Body of pancreas (tissue), 4 donors: ENCODE data around the gene CPNE5. TPM values are rescaled to one million over a fixed set of nuclear protein-coding genes. Genes with fewer than 3 reads are reported as not detected.

Experiments used
- ATAC-seq: fragments of 150-250 bp; one replicate; pipeline ENCODE4 v1.9.1; 2016
- DNase-seq, 4 donors: peaks; one replicate each; pipeline ENCODE4 v3.0.0-alpha.2; 2019
- H3K27ac ChIP-seq, 4 donors: fragments of 200-600 bp; sonication (generic); 1 replicate in 3 of 4; 2 replicates in 1 of 4; pipeline versions ENCODE4 v1.5.1 to v1.6.1; 2016 to 2019; ENCODE audit warnings: mild to moderate bottlenecking in 1 of 4, mixed read lengths in 1 of 4, moderate library complexity in 1 of 4
- H3K27me3 ChIP-seq, 2 donors: fragments of 200-600 bp; sonication (generic); one replicate each; pipeline ENCODE4 v1.6.0; 2016; ENCODE audit warnings: mild to moderate bottlenecking in 1 of 2
- H3K36me3 ChIP-seq, 2 donors: fragments of 200-600 bp; sonication (generic); replicated peaks in 1 of 2; 2 replicates each; pipeline ENCODE4 v1.5.1; 2016; ENCODE audit warnings: low read depth in 2 of 2; ENCODE audit not compliant: insufficient read depth in 1 of 2
- H3K4me1 ChIP-seq: fragments of 200-600 bp; sonication (generic); one replicate; pipeline ENCODE4 v1.6.0; 2016
- H3K4me3 ChIP-seq, 2 donors: fragments of 200-600 bp; sonication (generic); 1 replicate in 1 of 2; 2 replicates in 1 of 2; pipeline ENCODE4 v1.5.1; 2016 to 2019
- H3K9me3 ChIP-seq, 3 donors: fragments of 200-600 bp; sonication (generic); 1 replicate in 2 of 3; 2 replicates in 1 of 3; pipeline ENCODE4 v1.5.1; 2016
- CTCF ChIP-seq, 7 experiments: fragments of 450-650 bp in 4 of 7; fragments of 200-600 bp in 3 of 7; sonication (generic) in 3 of 7; IDR thresholded peaks; one replicate each; pipeline ENCODE4 v1.5.1; 2016 to 2019; ENCODE audit warnings: antibody characterized with exemption in 7 of 7
- POLR2A ChIP-seq, 3 donors: fragments of 450-650 bp; IDR thresholded peaks; one replicate each; pipeline ENCODE4 v1.6.1; 2016; ENCODE audit warnings: antibody characterized with exemption in 3 of 3, mild to moderate bottlenecking in 2 of 3
- WGBS, 2 donors: methylation state at CpG; one replicate each; pipeline ENCODE4 v1.1.5; 2017; 5-methylcytosine and 5-hydroxymethylcytosine counted together
- intact Hi-C: fragments of 100-400 bp; cut with DNase I; formaldehyde crosslinking; loops from one replicate; pipeline ENCODE4 v1.15.1; 2023
- total RNA-seq, 2 donors: library from RNA; depleted of rRNA; stranded (reverse); fragments of >200 nt; gene quantifications; one replicate each; pipeline ENCODE4 v1.1.0, GENCODE V29; 2016

The CPNE5 gene
- total RNA-seq, 2 donors from 2014 or later = 0.78 TPM; not detected in 1

- Histone ChIP-seq H3K27ac (peak overlapping the region in 1 of 4 donors; percentile 95), H3K36me3 (no peaks in the 10 kb centered on the region), H3K27me3 (no peaks in the 10 kb centered on the region), H3K4me1 (peaks cover 13% of the 10 kb centered on the region), H3K4me3 (no peak overlapping the region), H3K9me3 (no peaks in the 10 kb centered on the region)
- intact Hi-C loops = no loop called here
- ATAC-seq (no peak), DNase-seq (no peak)
- 87 to 92% methylated on average over 1 of the region's 1 CpG for WGBS, 2 donors
- no peak for TF ChIP-seq POLR2A (IDR thresholded peaks at IDR 0.05)
- no peak for TF ChIP-seq CTCF (IDR thresholded peaks at IDR 0.05)
These were observed 33.9 kb upstream of the CPNE5 start for GRCh38 chr6:36873115-36873514.

GRCh38 chr6:36871686-36872085 lies 32.4 kb upstream of the CPNE5 start:
- intact Hi-C loops = no loop called here
- Histone ChIP-seq H3K4me3 (no peak overlapping the region), H3K9me3 (no peaks in the 10 kb centered on the region), H3K36me3 (no peaks in the 10 kb centered on the region), H3K27me3 (no peaks in the 10 kb centered on the region), H3K27ac (no peak overlapping the region), H3K4me1 (peaks cover 13% of the 10 kb centered on the region)
- TF ChIP-seq POLR2A (IDR thresholded peaks at IDR 0.05) = no peak
- TF ChIP-seq CTCF (IDR thresholded peaks at IDR 0.05) = no peak
- DNase-seq = no peak
- 46 to 76% methylated on average over 3 of the region's 3 CpGs for WGBS, 2 donors
- ATAC-seq = no peak

- DNase-seq = no peak
- H3K9me3 ChIP-seq = no peaks in the 10 kb centered on the region
- no peaks in the 10 kb centered on the region for H3K27me3 ChIP-seq
- peaks cover 8% of the 10 kb centered on the region for H3K4me1 ChIP-seq
- no peak for ATAC-seq
- no peak overlapping the region for H3K4me3 ChIP-seq
- TF ChIP-seq CTCF (IDR thresholded peaks at IDR 0.05) (no peak), POLR2A (IDR thresholded peaks at IDR 0.05) (no peak)
- no peaks in the 10 kb centered on the region for H3K36me3 ChIP-seq
- no peak overlapping the region for H3K27ac ChIP-seq
- intact Hi-C loops = no loop called here
- 61 to 74% methylated on average over 4 of the region's 4 CpGs for WGBS, 2 donors
These were observed 28.4 kb upstream of the CPNE5 start for GRCh38 chr6:36867471-36868224.

- Histone ChIP-seq H3K9me3 (no peaks in the 10 kb centered on the region), H3K4me1 (peaks cover 8% of the 10 kb centered on the region), H3K27ac (no peak overlapping the region), H3K4me3 (no peak overlapping the region), H3K27me3 (no peaks in the 10 kb centered on the region), H3K36me3 (no peaks in the 10 kb centered on the region)
- TF ChIP-seq CTCF (IDR thresholded peaks at IDR 0.05) (no peak), POLR2A (IDR thresholded peaks at IDR 0.05) (no peak)
- 77 to 86% methylated on average over 2 of the region's 2 CpGs for WGBS, 2 donors
- DNase-seq = no peak
- intact Hi-C loops = no loop called here
- ATAC-seq = no peak
These were observed 26.6 kb upstream of the CPNE5 start for GRCh38 chr6:36865835-36866234.
